Endothelial cell of hepatic sinusoid (primary cell): ENCODE results near the gene TCIRG1.

Source experiments
- in situ Hi-C: cut with HindIII; loops from 2 replicates; pipeline ENCODE4 v1.10.0; 2017; ENCODE audit warnings: low sequenced_read_pairs

Gene TCIRG1

GRCh38 chr11:68037411-68038225 is 1.2 kb upstream of the TCIRG1 start:
- in situ Hi-C loops, result no loop called here

GRCh38 chr11:68038226-68038717 is 553 bp upstream of the TCIRG1 start:
- in situ Hi-C loops, result no loop called here

GRCh38 chr11:68039526-68040086 is 781 bp downstream of the TCIRG1 start:
- in situ Hi-C loops, result no loop called here

- in situ Hi-C loops, result no loop called here
Measured at GRCh38 chr11:68040101-68040956, 1.5 kb downstream of the TCIRG1 start.

GRCh38 chr11:68040957-68041591 is 2.2 kb downstream of the TCIRG1 start:
- in situ Hi-C loops, result no loop called here

GRCh38 chr11:68041617-68042218 is 2.9 kb downstream of the TCIRG1 start:
- in situ Hi-C loops, result no loop called here

- in situ Hi-C loops, result no loop called here
Measured at GRCh38 chr11:68042219-68043028, 3.6 kb downstream of the TCIRG1 start.

- in situ Hi-C loops, result no loop called here
Measured at GRCh38 chr11:68043029-68043348, 4.2 kb downstream of the TCIRG1 start.

GRCh38 chr11:68043349-68044144 is 4.7 kb downstream of the TCIRG1 start:
- in situ Hi-C loops, result no loop called here

- in situ Hi-C loops, result no loop called here
Measured at GRCh38 chr11:68044145-68044813, 5.5 kb downstream of the TCIRG1 start.

- in situ Hi-C loops, result no loop called here
Measured at GRCh38 chr11:68044898-68045351, 6.1 kb downstream of the TCIRG1 start.

- in situ Hi-C loops, result no loop called here
Measured at GRCh38 chr11:68047437-68048290, 8.8 kb downstream of the TCIRG1 start.

- in situ Hi-C loops, result no loop called here
Measured at GRCh38 chr11:68048681-68049508, 10.1 kb downstream of the TCIRG1 start.

- in situ Hi-C loops, result no loop called here
Measured at GRCh38 chr11:68049509-68050370, 10.9 kb downstream of the TCIRG1 start.

GRCh38 chr11:68050371-68050841 is 11.6 kb downstream of the TCIRG1 start:
- in situ Hi-C loops, result no loop called here
